ENCODE measurements around the gene DLGAP1. TPM values are rescaled to one million over a fixed set of nuclear protein-coding genes. Genes with fewer than 3 reads are reported as not detected.

DLGAP1 gene
- total RNA-seq, 3 donors from 2014 or later (not counting 1 experiment from before 2014, with no cell fraction given): not detected

DNA sequence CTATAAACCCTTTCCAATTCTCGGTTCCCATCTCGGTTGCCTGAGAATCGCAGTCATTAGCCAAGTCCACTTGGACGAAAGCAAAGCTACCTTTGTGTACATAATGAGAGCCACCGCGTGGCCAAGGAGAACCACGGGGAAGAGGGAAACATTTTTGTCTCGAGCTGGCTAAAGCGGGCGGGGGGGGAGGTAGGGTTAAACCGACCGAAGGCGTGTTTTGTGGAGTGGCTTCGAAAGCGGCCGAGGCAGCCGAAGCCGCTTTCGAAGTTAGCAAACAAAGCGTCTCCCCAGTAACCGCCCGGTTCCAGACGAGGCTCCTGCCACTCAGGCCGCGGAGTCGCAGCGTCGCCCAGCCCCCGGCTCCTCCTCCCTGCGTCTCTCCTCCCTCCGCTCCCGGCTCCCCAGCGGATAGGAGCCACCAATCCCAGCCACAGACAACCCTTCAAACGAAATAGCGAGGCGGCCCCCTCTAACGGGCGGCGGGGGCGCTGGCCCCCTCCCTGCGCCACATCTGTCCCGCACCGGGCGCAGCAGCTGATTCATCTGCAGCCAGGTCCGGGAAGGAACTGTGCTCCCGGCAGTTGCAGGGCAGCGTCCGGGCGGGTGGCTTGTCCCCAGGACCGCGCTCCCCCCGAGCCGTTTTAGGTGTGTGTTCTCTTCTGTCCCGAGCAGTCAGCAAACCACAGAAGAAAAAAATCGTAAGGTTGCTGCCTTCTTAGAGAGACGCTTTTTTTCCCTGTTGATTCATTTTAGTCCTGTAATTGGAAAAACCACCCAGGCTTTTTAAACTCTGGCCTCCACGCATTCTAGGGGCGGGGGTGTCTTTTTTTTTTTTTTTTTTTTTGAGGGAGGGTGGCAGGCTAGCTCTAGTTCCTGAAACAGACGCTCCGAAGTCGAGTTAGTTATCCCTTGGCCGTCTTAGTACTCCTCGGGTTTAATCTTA lies 1006.9 kb downstream of the DLGAP1 start:
- intact Hi-C loops (cut with micrococcal nuclease): loop anchor here (1.0 to 2.0 kb wide), 3 partner anchors 65 to 487 kb away; no protein-coding TSS in a partner anchor
- WGBS (ENCODE audit: insufficient coverage): under 1% methylated on average over 63 of the region's 63 CpGs
- peaks cover 39% of the 10 kb centered on the region for H3K4me1 ChIP-seq (ENCODE audit: control insufficient read depth, insufficient read depth, low read length)

DNA sequence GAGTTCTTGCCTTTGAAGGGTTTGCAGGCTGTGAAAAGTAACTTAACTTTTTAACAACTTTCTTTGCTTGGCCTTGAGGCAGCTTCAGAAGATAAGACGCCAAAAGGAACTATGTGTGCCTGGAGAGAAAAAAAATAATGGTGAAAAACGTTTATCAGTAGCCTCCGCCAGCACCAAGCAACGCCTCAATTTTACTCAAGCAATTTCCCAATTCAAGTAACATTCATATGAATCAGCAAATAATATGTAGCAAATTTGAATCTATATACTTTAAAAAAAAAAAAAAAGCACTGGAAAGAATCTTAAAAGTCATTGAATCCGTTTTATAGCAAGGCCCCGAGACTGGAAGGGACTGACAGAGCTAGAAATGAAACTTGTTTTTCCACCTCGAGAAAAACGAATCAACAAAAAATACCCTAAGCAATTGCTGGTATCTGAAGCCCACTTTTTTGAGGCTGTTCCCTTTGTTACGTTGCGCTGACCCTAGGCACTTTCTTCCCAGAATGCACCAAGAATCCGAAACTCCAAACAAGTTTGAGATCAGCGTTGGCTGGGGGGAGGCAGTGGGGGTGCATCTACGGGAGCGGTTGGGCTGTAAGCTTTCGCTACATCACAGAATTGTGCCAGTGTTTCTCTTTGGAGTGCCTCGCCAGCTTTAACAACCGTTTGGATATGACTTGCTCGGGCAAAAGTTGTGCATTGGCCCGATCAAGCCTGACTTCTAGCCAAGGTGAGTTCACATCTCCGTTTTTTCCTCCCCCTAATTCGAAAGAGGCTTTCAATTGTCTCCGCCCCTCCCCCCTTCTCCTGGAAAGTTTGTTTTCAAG lies 1007.8 kb downstream of the DLGAP1 start:
- 9% methylated on average over 19 of the region's 22 CpGs for WGBS (ENCODE audit: insufficient coverage)
- no peaks in the 10 kb centered on the region for H3K9me3 ChIP-seq (ENCODE audit: control insufficient read depth, insufficient read depth, low read length)
- no peaks in the 10 kb centered on the region for H3K36me3 ChIP-seq (ENCODE audit: control insufficient read depth, insufficient read depth, low read length)
- no peaks in the 10 kb centered on the region for H3K9me3 Mint-ChIP-seq
- H3K4me3 Mint-ChIP-seq: peak overlapping the region; percentile 97
- H3K4me1 Mint-ChIP-seq: peaks cover 20 to 35% of the 10 kb centered on the region in 2 donors
- H3K4me1 ChIP-seq (ENCODE audit: control insufficient read depth, insufficient read depth, low read length): peaks cover 30% of the 10 kb centered on the region
- no peaks in the 10 kb centered on the region for H3K27me3 Mint-ChIP-seq (ENCODE audit: low read depth in 2 of 2)
- peak overlapping the region; percentile 91 for H3K4me3 ChIP-seq (ENCODE audit: low read length)
- H3K27ac ChIP-seq (ENCODE audit: low read length): peak overlapping the region; percentile 97
- peak in 1 of 2 donors; percentile 43 for DNase-seq
- peak overlapping the region; percentile 99 to 100 for H3K27ac Mint-ChIP-seq
- H3K27me3 ChIP-seq (ENCODE audit: control insufficient read depth, insufficient read depth, low read length): no peaks in the 10 kb centered on the region
- TF ChIP-seq, protein P1, sequence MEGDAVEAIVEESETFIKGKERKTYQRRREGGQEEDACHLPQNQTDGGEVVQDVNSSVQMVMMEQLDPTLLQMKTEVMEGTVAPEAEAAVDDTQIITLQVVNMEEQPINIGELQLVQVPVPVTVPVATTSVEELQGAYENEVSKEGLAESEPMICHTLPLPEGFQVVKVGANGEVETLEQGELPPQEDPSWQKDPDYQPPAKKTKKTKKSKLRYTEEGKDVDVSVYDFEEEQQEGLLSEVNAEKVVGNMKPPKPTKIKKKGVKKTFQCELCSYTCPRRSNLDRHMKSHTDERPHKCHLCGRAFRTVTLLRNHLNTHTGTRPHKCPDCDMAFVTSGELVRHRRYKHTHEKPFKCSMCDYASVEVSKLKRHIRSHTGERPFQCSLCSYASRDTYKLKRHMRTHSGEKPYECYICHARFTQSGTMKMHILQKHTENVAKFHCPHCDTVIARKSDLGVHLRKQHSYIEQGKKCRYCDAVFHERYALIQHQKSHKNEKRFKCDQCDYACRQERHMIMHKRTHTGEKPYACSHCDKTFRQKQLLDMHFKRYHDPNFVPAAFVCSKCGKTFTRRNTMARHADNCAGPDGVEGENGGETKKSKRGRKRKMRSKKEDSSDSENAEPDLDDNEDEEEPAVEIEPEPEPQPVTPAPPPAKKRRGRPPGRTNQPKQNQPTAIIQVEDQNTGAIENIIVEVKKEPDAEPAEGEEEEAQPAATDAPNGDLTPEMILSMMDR (IDR thresholded peaks at IDR 0.05): no peak
- H3K36me3 Mint-ChIP-seq: no peaks in the 10 kb centered on the region
- no peak for ATAC-seq
- intact Hi-C loops (cut with micrococcal nuclease): no loop called here

More for the DNA sequence above, 1006.9 kb downstream of the DLGAP1 start:
- Mint-ChIP-seq H3K36me3 (no peaks in the 10 kb centered on the region), H3K9me3 (no peaks in the 10 kb centered on the region), H3K27me3 (ENCODE audit: low read depth in 2 of 2) (no peaks in the 10 kb centered on the region), H3K4me1 (peaks cover 29 to 44% of the 10 kb centered on the region in 2 donors), H3K4me3 (peak overlapping the region; percentile 97), H3K27ac (peak overlapping the region; percentile 99 to 100)
- H3K9me3 ChIP-seq (ENCODE audit: control insufficient read depth, insufficient read depth, low read length): no peaks in the 10 kb centered on the region
- no peaks in the 10 kb centered on the region for H3K36me3 ChIP-seq (ENCODE audit: control insufficient read depth, insufficient read depth, low read length)
- peak overlapping the region; percentile 97 for H3K27ac ChIP-seq (ENCODE audit: low read length)
- DNase-seq (peak; percentile 81 to 93), ATAC-seq (peak; percentile 46 to 68 (median 57))
- peak overlapping the region; percentile 91 for H3K4me3 ChIP-seq (ENCODE audit: low read length)
- TF ChIP-seq, protein P1 (IDR thresholded peaks at IDR 0.05): no peak
- no peaks in the 10 kb centered on the region for H3K27me3 ChIP-seq (ENCODE audit: control insufficient read depth, insufficient read depth, low read length)
